Measurements from ENCODE around the gene OR5H14. TPM values are rescaled to one million over a fixed set of nuclear protein-coding genes. Genes with fewer than 3 reads are reported as not detected.

OR5H14 gene
- not detected for polyA plus RNA-seq (2013, experiment 1 of 2)
- polyA plus RNA-seq (2013, experiment 2 of 2), result not detected

GRCh38 chr3:98147179-98147578 lies at the start of gene OR5H14:
Gene OR5H14 (plus strand): TSS chr3:98147479. CDS start chr3:98149386, 1,907 bp downstream.
- Histone ChIP-seq H2BK12ac (ENCODE audit: low read length) (no peak within 1 kb of the TSS), H3K27ac (replicated peaks; ENCODE audit: low read length) (no peak within 1 kb of the TSS), H3K9ac (ENCODE audit: low read depth, low read length, poor library complexity) (no peak within 1 kb of the TSS), H3K4ac (ENCODE audit: low read length) (no peak within 1 kb of the TSS), H3K36me3 (replicated peaks in 1 of 2; ENCODE audit: control insufficient read depth in 2 of 2, insufficient read depth in 2 of 2, low read length in 2 of 2) (no peaks in the 10 kb centered on the region), H4K8ac (ENCODE audit: low read depth, low read length) (no peak within 1 kb of the TSS), H2AFZ (ENCODE audit: low read length) (no peak within 1 kb of the TSS), H3K4me3 (ENCODE audit: low read length in 2 of 2) (no peak within 1 kb of the TSS), H4K91ac (ENCODE audit: low read depth, low read length, poor library complexity) (no peak within 1 kb of the TSS), H3K9me3 (replicated peaks in 1 of 2; ENCODE audit: control insufficient read depth in 2 of 2, insufficient read depth in 1 of 2, low read depth in 1 of 2, low read length in 2 of 2) (no peaks in the 10 kb centered on the region), H2BK120ac (ENCODE audit: low read depth, low read length) (no peak within 1 kb of the TSS), H2AK5ac (ENCODE audit: low read depth, low read length) (no peak within 1 kb of the TSS), H2BK5ac (ENCODE audit: low read length) (no peak within 1 kb of the TSS), H3K4me2 (ENCODE audit: insufficient read depth, low read length, poor library complexity, severe bottlenecking) (no peak within 1 kb of the TSS), H3K14ac (ENCODE audit: low read length) (no peak within 1 kb of the TSS), H3K4me1 (ENCODE audit: control insufficient read depth in 2 of 2, insufficient read depth in 1 of 2, low read depth in 1 of 2, low read length in 2 of 2) (no peaks in the 10 kb centered on the region), H3K23ac (ENCODE audit: low read depth, low read length, poor library complexity) (no peak within 1 kb of the TSS), H3K27me3 (ENCODE audit: control insufficient read depth in 3 of 3, insufficient read depth in 3 of 3, low read depth in 1 of 3, low read length in 3 of 3) (no peaks in the 10 kb centered on the region), H2BK15ac (ENCODE audit: low read length) (no peak within 1 kb of the TSS), H3K79me1 (ENCODE audit: low read depth, low read length) (no peaks in the 10 kb centered on the region), H3K18ac (ENCODE audit: low read length) (no peak within 1 kb of the TSS)
- WGBS, 2 donors (ENCODE audit: extremely low coverage in 2 of 2, insufficient read length in 2 of 2, insufficient replicate concordance in 1 of 2), result no CpG with 5 or more reads among the region's 1 CpG
- no peak for DNase-seq (ENCODE audit: low spot score)

GRCh38 chr3:98099848-98100247 lies 47.4 kb upstream of the OR5H14 start:
- no peaks in the 10 kb centered on the region for H3K79me1 ChIP-seq (ENCODE audit: low read depth, low read length)
- DNase-seq (ENCODE audit: low spot score), result no peak
- no peak overlapping the region for H3K18ac ChIP-seq (ENCODE audit: low read length)
- H3K4me1 ChIP-seq (ENCODE audit: control insufficient read depth in 2 of 2, insufficient read depth in 1 of 2, low read depth in 1 of 2, low read length in 2 of 2), result no peaks in the 10 kb centered on the region
- H4K91ac ChIP-seq (ENCODE audit: low read depth, low read length, poor library complexity), result no peak overlapping the region
- H3K23ac ChIP-seq (ENCODE audit: low read depth, low read length, poor library complexity), result no peak overlapping the region
- no peaks in the 10 kb centered on the region for H3K27me3 ChIP-seq (ENCODE audit: control insufficient read depth in 3 of 3, insufficient read depth in 3 of 3, low read depth in 1 of 3, low read length in 3 of 3)
- H3K36me3 ChIP-seq (replicated peaks in 1 of 2; ENCODE audit: control insufficient read depth in 2 of 2, insufficient read depth in 2 of 2, low read length in 2 of 2), result no peaks in the 10 kb centered on the region
- H3K27ac ChIP-seq (replicated peaks; ENCODE audit: low read length), result no peak overlapping the region
- no peak overlapping the region for H2BK5ac ChIP-seq (ENCODE audit: low read length)
- H3K4me3 ChIP-seq (ENCODE audit: low read length in 2 of 2), result no peak overlapping the region
- no peak overlapping the region for H4K8ac ChIP-seq (ENCODE audit: low read depth, low read length)
- no peak overlapping the region for H2BK120ac ChIP-seq (ENCODE audit: low read depth, low read length)
- no peak overlapping the region for H3K9ac ChIP-seq (ENCODE audit: low read depth, low read length, poor library complexity)
- no peak overlapping the region for H2BK12ac ChIP-seq (ENCODE audit: low read length)
- no peak overlapping the region for H3K4ac ChIP-seq (ENCODE audit: low read length)
- no CpG with 5 or more reads among the region's 4 CpGs for WGBS, 2 donors (ENCODE audit: extremely low coverage in 2 of 2, insufficient read length in 2 of 2, insufficient replicate concordance in 1 of 2)
- H2AFZ ChIP-seq (ENCODE audit: low read length), result no peak overlapping the region
- H2AK5ac ChIP-seq (ENCODE audit: low read depth, low read length), result no peak overlapping the region
- H3K9me3 ChIP-seq (replicated peaks in 1 of 2; ENCODE audit: control insufficient read depth in 2 of 2, insufficient read depth in 1 of 2, low read depth in 1 of 2, low read length in 2 of 2), result no peaks in the 10 kb centered on the region
- H3K4me2 ChIP-seq (ENCODE audit: insufficient read depth, low read length, poor library complexity, severe bottlenecking), result no peak overlapping the region
- no peak overlapping the region for H2BK15ac ChIP-seq (ENCODE audit: low read length)
- no peak overlapping the region for H3K14ac ChIP-seq (ENCODE audit: low read length)

DNA sequence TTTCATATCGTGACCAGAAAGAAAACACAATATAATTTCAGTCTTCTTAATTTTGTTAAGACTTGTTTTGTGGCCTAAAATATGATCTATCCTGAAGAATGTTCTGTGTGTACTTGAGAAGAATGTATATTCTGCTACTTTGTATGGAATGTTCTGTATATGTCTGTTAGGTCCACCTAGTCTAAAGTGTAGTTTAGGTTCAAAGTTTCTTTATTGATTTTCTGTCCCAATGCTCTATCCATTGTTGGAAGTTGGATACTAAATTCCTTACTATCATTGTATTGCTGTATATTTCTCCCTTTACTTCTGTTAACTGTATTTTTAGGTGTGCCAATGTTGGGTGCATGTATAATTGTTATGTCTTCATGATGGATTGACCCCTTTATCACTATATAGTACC lies 39.1 kb upstream of the OR5H14 start:
- Histone ChIP-seq H3K14ac (ENCODE audit: low read length) (no peak overlapping the region), H2BK15ac (ENCODE audit: low read length) (no peak overlapping the region), H2BK12ac (ENCODE audit: low read length) (no peak overlapping the region), H4K91ac (ENCODE audit: low read depth, low read length, poor library complexity) (no peak overlapping the region), H3K23ac (ENCODE audit: low read depth, low read length, poor library complexity) (no peak overlapping the region), H3K4me2 (ENCODE audit: insufficient read depth, low read length, poor library complexity, severe bottlenecking) (no peak overlapping the region), H3K9me3 (replicated peaks in 1 of 2; ENCODE audit: control insufficient read depth in 2 of 2, insufficient read depth in 1 of 2, low read depth in 1 of 2, low read length in 2 of 2) (no peaks in the 10 kb centered on the region), H2AFZ (ENCODE audit: low read length) (no peak overlapping the region), H3K18ac (ENCODE audit: low read length) (no peak overlapping the region), H3K27me3 (ENCODE audit: control insufficient read depth in 3 of 3, insufficient read depth in 3 of 3, low read depth in 1 of 3, low read length in 3 of 3) (no peaks in the 10 kb centered on the region), H3K9ac (ENCODE audit: low read depth, low read length, poor library complexity) (no peak overlapping the region), H3K27ac (replicated peaks; ENCODE audit: low read length) (no peak overlapping the region), H3K4ac (ENCODE audit: low read length) (no peak overlapping the region), H3K36me3 (replicated peaks in 1 of 2; ENCODE audit: control insufficient read depth in 2 of 2, insufficient read depth in 2 of 2, low read length in 2 of 2) (no peaks in the 10 kb centered on the region), H2BK5ac (ENCODE audit: low read length) (no peak overlapping the region), H4K8ac (ENCODE audit: low read depth, low read length) (no peak overlapping the region), H2AK5ac (ENCODE audit: low read depth, low read length) (no peak overlapping the region), H2BK120ac (ENCODE audit: low read depth, low read length) (no peak overlapping the region), H3K4me1 (ENCODE audit: control insufficient read depth in 2 of 2, insufficient read depth in 1 of 2, low read depth in 1 of 2, low read length in 2 of 2) (no peaks in the 10 kb centered on the region), H3K79me1 (ENCODE audit: low read depth, low read length) (no peaks in the 10 kb centered on the region), H3K4me3 (ENCODE audit: low read length in 2 of 2) (no peak overlapping the region)
- DNase-seq (ENCODE audit: low spot score), result no peak
- WGBS, 2 donors (ENCODE audit: extremely low coverage in 2 of 2, insufficient read length in 2 of 2, insufficient replicate concordance in 1 of 2), result no CpG with 5 or more reads among the region's 1 CpG

- H3K4me2 ChIP-seq (ENCODE audit: insufficient read depth, low read length, poor library complexity, severe bottlenecking), result no peak overlapping the region
- no peaks in the 10 kb centered on the region for H3K36me3 ChIP-seq (replicated peaks in 1 of 2; ENCODE audit: control insufficient read depth in 2 of 2, insufficient read depth in 2 of 2, low read length in 2 of 2)
- H4K91ac ChIP-seq (ENCODE audit: low read depth, low read length, poor library complexity), result no peak overlapping the region
- H2BK5ac ChIP-seq (ENCODE audit: low read length), result no peak overlapping the region
- no peak overlapping the region for H2BK12ac ChIP-seq (ENCODE audit: low read length)
- WGBS, 2 donors (ENCODE audit: extremely low coverage in 2 of 2, insufficient read length in 2 of 2, insufficient replicate concordance in 1 of 2), result no CpG with 5 or more reads among the region's 4 CpGs
- peak overlapping the region; percentile 90 for H3K14ac ChIP-seq (ENCODE audit: low read length)
- no peak overlapping the region for H3K23ac ChIP-seq (ENCODE audit: low read depth, low read length, poor library complexity)
- no peak overlapping the region for H2AFZ ChIP-seq (ENCODE audit: low read length)
- no peaks in the 10 kb centered on the region for H3K79me1 ChIP-seq (ENCODE audit: low read depth, low read length)
- peak overlapping the region; percentile 32 for H3K9ac ChIP-seq (ENCODE audit: low read depth, low read length, poor library complexity)
- no peak overlapping the region for H3K4ac ChIP-seq (ENCODE audit: low read length)
- no peak overlapping the region for H2BK120ac ChIP-seq (ENCODE audit: low read depth, low read length)
- H2BK15ac ChIP-seq (ENCODE audit: low read length), result no peak overlapping the region
- no peak overlapping the region for H3K27ac ChIP-seq (replicated peaks; ENCODE audit: low read length)
- H3K4me3 ChIP-seq (ENCODE audit: low read length in 2 of 2), result no peak overlapping the region
- H3K4me1 ChIP-seq (ENCODE audit: control insufficient read depth in 2 of 2, insufficient read depth in 1 of 2, low read depth in 1 of 2, low read length in 2 of 2), result no peaks in the 10 kb centered on the region
- H3K27me3 ChIP-seq (ENCODE audit: control insufficient read depth in 3 of 3, insufficient read depth in 3 of 3, low read depth in 1 of 3, low read length in 3 of 3), result no peaks in the 10 kb centered on the region
- no peak overlapping the region for H4K8ac ChIP-seq (ENCODE audit: low read depth, low read length)
- H3K18ac ChIP-seq (ENCODE audit: low read length), result no peak overlapping the region
- DNase-seq (ENCODE audit: low spot score), result no peak
- H2AK5ac ChIP-seq (ENCODE audit: low read depth, low read length), result no peak overlapping the region
- no peaks in the 10 kb centered on the region for H3K9me3 ChIP-seq (replicated peaks in 1 of 2; ENCODE audit: control insufficient read depth in 2 of 2, insufficient read depth in 1 of 2, low read depth in 1 of 2, low read length in 2 of 2)
Observed at GRCh38 chr3:98109807-98110549, 37.3 kb upstream of the OR5H14 start.

Measured in neuronal stem cell (in vitro differentiated cells).